GM23338 (cell line): ENCODE results near the gene GPSM1.

ENCODE experiments used
- CREB1 ChIP-seq: fragments of 250-450 bp; sonication (Bioruptor Pico); IDR thresholded peaks from 2 replicates; pipeline ENCODE4 v1.5.0; 2020; ENCODE audit warnings: low read depth, mild to moderate bottlenecking, moderate library complexity
- ETS1 ChIP-seq: IDR thresholded peaks from 2 replicates; pipeline ENCODE4 v1.6.1; 2016; ENCODE audit warnings: antibody characterized with exemption
- EZH2 ChIP-seq: fragments of 200-600 bp; sonication (generic); IDR thresholded peaks from one replicate; pipeline ENCODE4 v1.8.0; 2017; ENCODE audit warnings: antibody characterized with exemption, mild to moderate bottlenecking, low read depth; ENCODE audit not compliant: unreplicated experiment
- EZH2phosphoT487 ChIP-seq: fragments of 200-600 bp; sonication (generic); IDR thresholded peaks from one replicate; pipeline ENCODE4 v1.8.1; 2018; ENCODE audit warnings: antibody characterized with exemption; ENCODE audit not compliant: unreplicated experiment
- JUNB ChIP-seq: IDR thresholded peaks from one replicate; pipeline ENCODE4 v1.6.1; 2016; ENCODE audit warnings: antibody characterized with exemption; ENCODE audit not compliant: unreplicated experiment
- POLR2AphosphoS5 ChIP-seq: IDR thresholded peaks from 2 replicates; pipeline ENCODE4 v1.6.1; 2016; ENCODE audit warnings: antibody characterized with exemption, low read depth
- TF ChIP-seq, protein P1 (sequence below), 2 experiments: fragments of 200-600 bp in 1 of 2; sonication (generic) in 1 of 2; conservative IDR thresholded peaks; 2 replicates each; pipeline versions ENCODE4 v1.5.1 to v1.6.1; 2016 to 2017; ENCODE audit warnings: antibody characterized with exemption in 2 of 2, low read depth in 2 of 2, mild to moderate bottlenecking in 2 of 2, moderate library complexity in 1 of 2
- TF ChIP-seq, protein P2 (sequence below): fragments of 250-450 bp; sonication (Bioruptor Pico); IDR thresholded peaks from 2 replicates; pipeline ENCODE4 v1.5.0; 2020; ENCODE audit warnings: mild to moderate bottlenecking, moderate library complexity

DNA sequence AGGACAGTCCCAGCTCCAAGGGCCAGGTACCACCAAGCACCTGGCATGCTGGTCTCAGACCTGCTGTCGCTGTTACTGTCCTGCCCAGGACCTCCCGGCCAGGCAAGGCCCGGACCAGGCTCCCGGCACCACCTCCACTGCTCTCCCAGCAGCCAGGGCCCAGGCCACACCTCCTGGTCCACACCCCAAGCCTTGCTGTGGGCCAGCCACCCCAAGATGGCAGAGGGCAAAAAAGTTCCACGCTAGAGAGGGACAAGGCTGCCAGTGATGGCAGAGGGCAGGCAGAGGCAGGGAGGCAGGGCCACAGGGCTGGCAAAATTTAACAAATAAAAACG lies 35.1 kb downstream of the GPSM1 start:
- no peak for TF ChIP-seq ETS1
- TF ChIP-seq, protein P1, sequence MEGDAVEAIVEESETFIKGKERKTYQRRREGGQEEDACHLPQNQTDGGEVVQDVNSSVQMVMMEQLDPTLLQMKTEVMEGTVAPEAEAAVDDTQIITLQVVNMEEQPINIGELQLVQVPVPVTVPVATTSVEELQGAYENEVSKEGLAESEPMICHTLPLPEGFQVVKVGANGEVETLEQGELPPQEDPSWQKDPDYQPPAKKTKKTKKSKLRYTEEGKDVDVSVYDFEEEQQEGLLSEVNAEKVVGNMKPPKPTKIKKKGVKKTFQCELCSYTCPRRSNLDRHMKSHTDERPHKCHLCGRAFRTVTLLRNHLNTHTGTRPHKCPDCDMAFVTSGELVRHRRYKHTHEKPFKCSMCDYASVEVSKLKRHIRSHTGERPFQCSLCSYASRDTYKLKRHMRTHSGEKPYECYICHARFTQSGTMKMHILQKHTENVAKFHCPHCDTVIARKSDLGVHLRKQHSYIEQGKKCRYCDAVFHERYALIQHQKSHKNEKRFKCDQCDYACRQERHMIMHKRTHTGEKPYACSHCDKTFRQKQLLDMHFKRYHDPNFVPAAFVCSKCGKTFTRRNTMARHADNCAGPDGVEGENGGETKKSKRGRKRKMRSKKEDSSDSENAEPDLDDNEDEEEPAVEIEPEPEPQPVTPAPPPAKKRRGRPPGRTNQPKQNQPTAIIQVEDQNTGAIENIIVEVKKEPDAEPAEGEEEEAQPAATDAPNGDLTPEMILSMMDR (conservative IDR thresholded peaks at IDR 0.05; ENCODE audit: low read depth in 2 of 2) = no peak
- no peak for TF ChIP-seq EZH2
- no peak for TF ChIP-seq EZH2phosphoT487
- TF ChIP-seq POLR2AphosphoS5 = no peak
- TF ChIP-seq CREB1 (CRISPR knock-in tag) = no peak
- TF ChIP-seq, protein P2, sequence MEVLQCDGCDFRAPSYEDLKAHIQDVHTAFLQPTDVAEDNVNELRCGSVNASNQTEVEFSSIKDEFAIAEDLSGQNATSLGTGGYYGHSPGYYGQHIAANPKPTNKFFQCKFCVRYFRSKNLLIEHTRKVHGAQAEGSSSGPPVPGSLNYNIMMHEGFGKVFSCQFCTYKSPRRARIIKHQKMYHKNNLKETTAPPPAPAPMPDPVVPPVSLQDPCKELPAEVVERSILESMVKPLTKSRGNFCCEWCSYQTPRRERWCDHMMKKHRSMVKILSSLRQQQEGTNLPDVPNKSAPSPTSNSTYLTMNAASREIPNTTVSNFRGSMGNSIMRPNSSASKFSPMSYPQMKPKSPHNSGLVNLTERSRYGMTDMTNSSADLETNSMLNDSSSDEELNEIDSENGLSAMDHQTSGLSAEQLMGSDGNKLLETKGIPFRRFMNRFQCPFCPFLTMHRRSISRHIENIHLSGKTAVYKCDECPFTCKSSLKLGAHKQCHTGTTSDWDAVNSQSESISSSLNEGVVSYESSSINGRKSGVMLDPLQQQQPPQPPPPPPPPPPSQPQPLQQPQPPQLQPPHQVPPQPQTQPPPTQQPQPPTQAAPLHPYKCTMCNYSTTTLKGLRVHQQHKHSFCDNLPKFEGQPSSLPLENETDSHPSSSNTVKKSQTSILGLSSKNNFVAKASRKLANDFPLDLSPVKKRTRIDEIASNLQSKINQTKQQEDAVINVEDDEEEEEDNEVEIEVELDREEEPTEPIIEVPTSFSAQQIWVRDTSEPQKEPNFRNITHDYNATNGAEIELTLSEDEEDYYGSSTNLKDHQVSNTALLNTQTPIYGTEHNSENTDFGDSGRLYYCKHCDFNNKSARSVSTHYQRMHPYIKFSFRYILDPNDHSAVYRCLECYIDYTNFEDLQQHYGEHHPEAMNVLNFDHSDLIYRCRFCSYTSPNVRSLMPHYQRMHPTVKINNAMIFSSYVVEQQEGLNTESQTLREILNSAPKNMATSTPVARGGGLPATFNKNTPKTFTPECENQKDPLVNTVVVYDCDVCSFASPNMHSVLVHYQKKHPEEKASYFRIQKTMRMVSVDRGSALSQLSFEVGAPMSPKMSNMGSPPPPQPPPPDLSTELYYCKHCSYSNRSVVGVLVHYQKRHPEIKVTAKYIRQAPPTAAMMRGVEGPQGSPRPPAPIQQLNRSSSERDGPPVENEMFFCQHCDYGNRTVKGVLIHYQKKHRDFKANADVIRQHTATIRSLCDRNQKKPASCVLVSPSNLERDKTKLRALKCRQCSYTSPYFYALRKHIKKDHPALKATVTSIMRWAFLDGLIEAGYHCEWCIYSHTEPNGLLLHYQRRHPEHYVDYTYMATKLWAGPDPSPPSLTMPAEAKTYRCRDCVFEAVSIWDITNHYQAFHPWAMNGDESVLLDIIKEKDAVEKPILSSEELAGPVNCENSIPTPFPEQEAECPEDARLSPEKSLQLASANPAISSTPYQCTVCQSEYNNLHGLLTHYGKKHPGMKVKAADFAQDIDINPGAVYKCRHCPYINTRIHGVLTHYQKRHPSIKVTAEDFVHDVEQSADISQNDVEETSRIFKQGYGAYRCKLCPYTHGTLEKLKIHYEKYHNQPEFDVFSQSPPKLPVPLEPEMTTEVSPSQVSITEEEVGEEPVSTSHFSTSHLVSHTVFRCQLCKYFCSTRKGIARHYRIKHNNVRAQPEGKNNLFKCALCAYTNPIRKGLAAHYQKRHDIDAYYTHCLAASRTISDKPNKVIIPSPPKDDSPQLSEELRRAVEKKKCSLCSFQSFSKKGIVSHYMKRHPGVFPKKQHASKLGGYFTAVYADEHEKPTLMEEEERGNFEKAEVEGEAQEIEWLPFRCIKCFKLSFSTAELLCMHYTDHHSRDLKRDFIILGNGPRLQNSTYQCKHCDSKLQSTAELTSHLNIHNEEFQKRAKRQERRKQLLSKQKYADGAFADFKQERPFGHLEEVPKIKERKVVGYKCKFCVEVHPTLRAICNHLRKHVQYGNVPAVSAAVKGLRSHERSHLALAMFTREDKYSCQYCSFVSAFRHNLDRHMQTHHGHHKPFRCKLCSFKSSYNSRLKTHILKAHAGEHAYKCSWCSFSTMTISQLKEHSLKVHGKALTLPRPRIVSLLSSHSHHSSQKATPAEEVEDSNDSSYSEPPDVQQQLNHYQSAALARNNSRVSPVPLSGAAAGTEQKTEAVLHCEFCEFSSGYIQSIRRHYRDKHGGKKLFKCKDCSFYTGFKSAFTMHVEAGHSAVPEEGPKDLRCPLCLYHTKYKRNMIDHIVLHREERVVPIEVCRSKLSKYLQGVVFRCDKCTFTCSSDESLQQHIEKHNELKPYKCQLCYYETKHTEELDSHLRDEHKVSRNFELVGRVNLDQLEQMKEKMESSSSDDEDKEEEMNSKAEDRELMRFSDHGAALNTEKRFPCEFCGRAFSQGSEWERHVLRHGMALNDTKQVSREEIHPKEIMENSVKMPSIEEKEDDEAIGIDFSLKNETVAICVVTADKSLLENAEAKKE (CRISPR knock-in tag) = no peak
- TF ChIP-seq JUNB = no peak
